ENCODE data around the gene MAPKAPK2. TPM values are rescaled to one million over a fixed set of nuclear protein-coding genes. Genes with fewer than 3 reads are reported as not detected.
A peak's percentile ranks its signal among the peaks of the same experiment; 100 is the strongest.

Gene MAPKAPK2
- total RNA-seq, 1 donor from 2014 or later: 87.9 TPM

- Mint-ChIP-seq H3K9me3 (ENCODE audit: low read depth) (no peaks in the 10 kb centered on the region), H3K27me3 (ENCODE audit: low read depth) (no peaks in the 10 kb centered on the region), H3K4me1 (ENCODE audit: low read depth) (peaks cover 8% of the 10 kb centered on the region), H3K36me3 (ENCODE audit: low read depth) (peaks cover 16% of the 10 kb centered on the region), H3K4me3 (ENCODE audit: unreplicated experiment) (no peak overlapping the region), H3K27ac (ENCODE audit: unreplicated experiment) (peak overlapping the region; percentile 49)
- DNase-seq (ENCODE audit: low spot score): no peak
- no peak for TF ChIP-seq CTCF (IDR thresholded peaks at IDR 0.05)
Observed at GRCh38 chr1:206729050-206729449, 44.3 kb downstream of the MAPKAPK2 start.

GRCh38 chr1:206729507-206729906 is 44.8 kb downstream of the MAPKAPK2 start:
- peaks cover 16% of the 10 kb centered on the region for H3K36me3 Mint-ChIP-seq (ENCODE audit: low read depth)
- TF ChIP-seq CTCF (IDR thresholded peaks at IDR 0.05): no peak
- peak overlapping the region; percentile 49 for H3K27ac Mint-ChIP-seq (ENCODE audit: unreplicated experiment)
- H3K27me3 Mint-ChIP-seq (ENCODE audit: low read depth): no peaks in the 10 kb centered on the region
- DNase-seq (ENCODE audit: low spot score): no peak
- H3K9me3 Mint-ChIP-seq (ENCODE audit: low read depth): no peaks in the 10 kb centered on the region
- peaks cover 3% of the 10 kb centered on the region for H3K4me1 Mint-ChIP-seq (ENCODE audit: low read depth)
- no peak overlapping the region for H3K4me3 Mint-ChIP-seq (ENCODE audit: unreplicated experiment)

GRCh38 chr1:206732508-206732907 is 47.8 kb downstream of the MAPKAPK2 start:
- H3K4me1 Mint-ChIP-seq (ENCODE audit: low read depth): no peaks in the 10 kb centered on the region
- no peak for DNase-seq (ENCODE audit: low spot score)
- no peak overlapping the region for H3K4me3 Mint-ChIP-seq (ENCODE audit: unreplicated experiment)
- TF ChIP-seq CTCF (IDR thresholded peaks at IDR 0.05): no peak
- no peaks in the 10 kb centered on the region for H3K27me3 Mint-ChIP-seq (ENCODE audit: low read depth)
- no peaks in the 10 kb centered on the region for H3K9me3 Mint-ChIP-seq (ENCODE audit: low read depth)
- H3K27ac Mint-ChIP-seq (ENCODE audit: unreplicated experiment): no peak overlapping the region
- H3K36me3 Mint-ChIP-seq (ENCODE audit: low read depth): peaks cover 17% of the 10 kb centered on the region

GRCh38 chr1:206732992-206733391 is 48.3 kb downstream of the MAPKAPK2 start:
- no peak for DNase-seq (ENCODE audit: low spot score)
- no peak overlapping the region for H3K27ac Mint-ChIP-seq (ENCODE audit: unreplicated experiment)
- no peak overlapping the region for H3K4me3 Mint-ChIP-seq (ENCODE audit: unreplicated experiment)
- no peaks in the 10 kb centered on the region for H3K9me3 Mint-ChIP-seq (ENCODE audit: low read depth)
- H3K36me3 Mint-ChIP-seq (ENCODE audit: low read depth): peaks cover 17% of the 10 kb centered on the region
- TF ChIP-seq CTCF (IDR thresholded peaks at IDR 0.05): no peak
- H3K27me3 Mint-ChIP-seq (ENCODE audit: low read depth): no peaks in the 10 kb centered on the region
- peaks cover 2% of the 10 kb centered on the region for H3K4me1 Mint-ChIP-seq (ENCODE audit: low read depth)

- peak; percentile 79 for TF ChIP-seq CTCF (IDR thresholded peaks at IDR 0.05)
- no peaks in the 10 kb centered on the region for H3K9me3 Mint-ChIP-seq (ENCODE audit: low read depth)
- DNase-seq (ENCODE audit: low spot score): no peak
- no peak overlapping the region for H3K27ac Mint-ChIP-seq (ENCODE audit: unreplicated experiment)
- no peaks in the 10 kb centered on the region for H3K27me3 Mint-ChIP-seq (ENCODE audit: low read depth)
- H3K4me3 Mint-ChIP-seq (ENCODE audit: unreplicated experiment): no peak overlapping the region
- H3K36me3 Mint-ChIP-seq (ENCODE audit: low read depth): peaks cover 15% of the 10 kb centered on the region
- H3K4me1 Mint-ChIP-seq (ENCODE audit: low read depth): peaks cover 13% of the 10 kb centered on the region
Observed at GRCh38 chr1:206734499-206735142, 49.9 kb downstream of the MAPKAPK2 start.

Measured in chondrocyte (in vitro differentiated cells).